ENCODE measurements around the gene PRPF40B.
A peak's percentile ranks its signal among the peaks of the same experiment; 100 is the strongest.

- peak; percentile 98 for TF ChIP-seq CTCF (IDR thresholded peaks at IDR 0.05)
- TF ChIP-seq ZFX (IDR thresholded peaks at IDR 0.05; ENCODE audit: borderline replicate concordance), result no peak
These were observed 42.5 kb upstream of the PRPF40B start for GRCh38 chr12:49580572-49581535.
